Fibroblast of mammary gland (primary cell): ENCODE data around the gene UNC13A.

ENCODE experiments used
- DNase-seq: peaks from one replicate; pipeline ENCODE4 v3.0.0-alpha.2; 2010; ENCODE audit warnings: low read depth
- H3K4me3 ChIP-seq: 2 replicates; pipeline ENCODE4 v1.5.1; 2011; ENCODE audit warnings: low read depth, mild to moderate bottlenecking, low read length, moderate library complexity; ENCODE audit not compliant: control insufficient read depth
- CTCF ChIP-seq: conservative IDR thresholded peaks from 2 replicates; pipeline ENCODE4 v1.5.1; 2011; ENCODE audit warnings: low read depth, low read length, inconsistent platforms; ENCODE audit not compliant: control insufficient read depth, insufficient read depth

Gene UNC13A

GRCh38 chr19:17584132-17584531, 104.0 kb downstream of the UNC13A start:
- no peak overlapping the region for H3K4me3 ChIP-seq
- no peak for DNase-seq
- TF ChIP-seq CTCF, result no peak

- no peak overlapping the region for H3K4me3 ChIP-seq
- no peak for DNase-seq
- TF ChIP-seq CTCF, result no peak
These were observed 105.5 kb downstream of the UNC13A start for GRCh38 chr19:17582613-17583012.

DNA sequence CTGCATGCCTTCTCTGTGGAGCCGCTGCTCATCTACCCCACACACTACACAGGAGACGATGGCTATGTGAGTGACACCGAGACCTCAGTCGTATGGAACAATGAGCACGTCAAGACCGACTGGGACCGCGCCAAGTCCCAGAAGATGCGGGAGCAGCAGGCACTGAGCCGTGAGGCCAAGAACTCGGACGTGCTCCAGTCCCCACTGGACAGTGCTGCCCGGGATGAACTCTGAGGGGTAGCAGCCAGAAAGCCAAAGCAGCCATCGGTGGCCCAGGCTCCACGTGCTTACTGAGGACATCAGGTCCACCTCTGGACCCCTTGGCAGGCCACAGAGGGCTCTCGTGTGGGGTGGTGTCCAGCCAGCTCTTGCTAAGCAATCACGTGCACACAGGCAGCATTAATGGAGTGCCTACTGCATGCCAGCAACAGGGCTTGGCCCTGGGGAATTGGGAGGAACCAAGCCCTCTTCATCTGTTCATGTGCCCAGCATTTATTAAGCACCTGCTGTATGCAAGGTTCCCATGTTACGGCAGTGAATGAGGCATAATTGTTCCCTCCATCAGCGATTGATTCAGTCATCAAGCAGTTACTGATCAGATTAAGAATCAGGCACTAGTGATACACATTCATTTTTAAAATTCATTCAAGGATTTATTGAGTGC, 106.8 kb downstream of the UNC13A start:
- H3K4me3 ChIP-seq, result no peak overlapping the region
- no peak for DNase-seq
- TF ChIP-seq CTCF, result no peak

DNA sequence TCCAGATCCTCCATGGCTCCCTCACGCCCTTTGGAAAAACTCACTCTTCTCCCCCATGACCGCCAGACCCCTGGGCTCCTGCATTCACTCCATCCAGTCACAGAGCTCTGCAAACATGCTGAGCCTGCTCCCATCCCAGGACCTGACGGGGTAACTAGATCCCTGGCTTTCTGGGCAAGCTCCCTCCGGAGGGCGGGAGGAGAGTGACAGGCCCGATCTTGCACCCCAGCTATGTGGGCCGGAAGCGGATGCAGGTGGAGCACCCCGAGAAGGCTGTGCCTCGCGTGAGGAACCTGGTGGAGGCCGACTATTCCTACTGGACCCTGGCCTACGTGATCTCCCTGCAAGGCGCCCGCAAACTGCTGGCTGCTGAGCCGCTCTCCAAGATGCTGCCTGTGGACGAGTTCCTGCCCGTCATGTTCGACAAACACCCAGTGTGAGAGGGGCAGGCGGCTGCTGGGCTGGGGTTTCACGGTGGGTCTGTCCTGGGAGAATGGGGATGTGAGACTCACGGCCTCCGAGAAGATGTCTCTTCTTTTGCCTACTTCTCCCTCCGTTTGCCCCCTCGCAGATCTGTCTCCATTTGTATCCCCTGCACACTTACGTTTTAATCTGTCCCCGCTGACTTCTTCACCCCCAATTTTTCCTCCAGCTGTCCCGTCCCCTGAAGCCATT, 107.5 kb downstream of the UNC13A start:
- peak; percentile 5 for TF ChIP-seq CTCF
- DNase-seq, result no peak
- no peak overlapping the region for H3K4me3 ChIP-seq

- DNase-seq, result peak; percentile 72
These were observed 108.4 kb downstream of the UNC13A start for GRCh38 chr19:17579661-17580244.

DNA sequence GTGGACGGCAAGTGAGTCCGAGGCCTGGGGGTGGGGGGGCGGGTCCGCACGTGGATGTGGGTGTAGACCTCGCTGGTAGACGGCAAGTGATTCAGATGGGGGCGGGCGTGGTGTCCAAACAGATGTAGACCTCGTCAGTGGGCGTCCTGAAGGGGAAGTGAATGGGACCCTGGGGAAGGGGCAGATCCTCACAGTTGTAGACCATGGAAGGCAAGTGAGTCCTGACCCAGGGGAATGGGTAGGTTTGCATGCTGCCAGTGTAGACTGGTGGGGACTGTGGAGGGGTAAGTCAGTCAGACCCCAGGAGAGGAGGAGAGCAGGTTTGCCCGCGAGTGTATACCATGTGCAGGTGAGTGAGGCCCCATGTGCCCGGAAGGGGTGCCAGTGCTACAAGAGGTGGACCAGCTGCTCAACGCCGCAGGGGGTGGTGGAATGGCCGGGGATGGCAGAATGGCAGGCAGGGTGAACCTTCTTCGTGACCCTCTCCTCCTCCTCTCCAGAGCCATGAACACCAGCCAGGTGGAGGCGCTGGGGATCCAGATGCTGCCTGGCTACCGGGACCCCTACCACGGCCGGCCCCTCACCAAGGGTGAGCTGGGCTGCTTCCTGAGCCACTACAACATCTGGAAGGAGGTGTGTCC, 110.6 kb downstream of the UNC13A start:
- TF ChIP-seq CTCF, result no peak
- DNase-seq, result no peak
- no peak overlapping the region for H3K4me3 ChIP-seq

More at GRCh38 chr19:17579661-17580244, 108.4 kb downstream of the UNC13A start:
- TF ChIP-seq CTCF, result no peak
- H3K4me3 ChIP-seq, result no peak overlapping the region
